ENCODE measurements around the gene OR5B21.

The OR5B21 gene

DNA sequence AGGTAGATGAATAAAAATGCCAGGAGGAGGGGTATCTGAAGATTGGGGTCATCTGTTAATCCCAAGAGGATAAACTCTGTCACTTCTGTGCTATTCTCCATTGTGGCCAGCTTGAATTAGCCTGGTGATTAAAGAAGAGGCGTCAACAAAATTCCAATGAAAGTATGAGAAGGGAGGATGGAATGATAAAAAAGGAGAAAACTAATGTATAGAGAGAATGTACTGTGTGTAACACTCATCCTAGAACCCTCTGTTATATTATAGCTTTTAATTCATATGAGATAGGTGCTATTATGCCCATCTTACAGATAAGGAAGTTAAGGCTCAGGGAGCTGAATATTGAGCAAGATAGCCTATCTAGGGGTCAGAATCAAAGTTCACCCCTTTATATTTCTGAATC, at the start of gene OR5B21:
Gene OR5B21, minus strand, starts transcription at position 101 of the 400 bp plus-strand sequence. Its CDS starts 0 bp downstream, at position 101.
- no peak for DNase-seq (ENCODE audit: low read depth)

DNA sequence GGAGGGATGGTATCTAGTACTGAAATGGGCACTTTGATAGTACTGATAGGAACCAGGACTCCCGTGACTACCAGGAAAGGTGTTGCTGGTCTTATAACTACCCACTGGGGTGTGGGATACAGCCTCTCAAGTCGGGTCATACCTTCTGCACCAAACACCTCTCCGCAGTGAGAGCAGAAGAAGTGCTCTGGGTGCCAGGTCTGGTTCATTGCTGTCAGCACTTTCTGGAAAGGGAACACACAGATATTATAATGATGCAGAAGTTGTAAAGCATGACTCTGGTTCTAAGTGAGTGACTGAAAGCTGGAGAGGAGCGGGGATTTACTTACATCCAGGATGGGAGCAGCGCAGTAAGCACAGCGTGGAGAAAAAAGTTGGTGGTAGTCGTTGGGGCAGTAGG, 41.7 kb upstream of the OR5B21 start:
- DNase-seq (ENCODE audit: low read depth), result no peak

DNA sequence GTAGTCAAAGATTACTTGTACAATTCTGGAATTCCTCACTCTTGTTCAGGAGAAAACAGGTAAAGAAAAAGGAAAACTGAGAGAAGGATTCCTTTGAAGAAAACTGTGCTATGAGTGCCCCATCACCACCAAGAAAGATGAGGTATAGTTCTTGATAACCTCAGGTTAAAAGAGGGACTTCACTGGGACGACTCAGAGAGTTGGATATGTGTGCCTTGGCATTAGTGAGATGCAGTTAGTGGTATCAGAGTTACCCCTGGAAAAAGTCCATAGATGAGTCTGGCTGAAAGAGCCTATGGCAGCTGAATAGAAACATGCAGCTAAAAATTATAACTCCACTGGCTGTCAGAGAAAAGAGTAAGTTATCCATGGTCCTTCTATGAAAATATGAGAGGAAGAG, 38.9 kb upstream of the OR5B21 start:
- DNase-seq (ENCODE audit: low read depth), result no peak

DNA sequence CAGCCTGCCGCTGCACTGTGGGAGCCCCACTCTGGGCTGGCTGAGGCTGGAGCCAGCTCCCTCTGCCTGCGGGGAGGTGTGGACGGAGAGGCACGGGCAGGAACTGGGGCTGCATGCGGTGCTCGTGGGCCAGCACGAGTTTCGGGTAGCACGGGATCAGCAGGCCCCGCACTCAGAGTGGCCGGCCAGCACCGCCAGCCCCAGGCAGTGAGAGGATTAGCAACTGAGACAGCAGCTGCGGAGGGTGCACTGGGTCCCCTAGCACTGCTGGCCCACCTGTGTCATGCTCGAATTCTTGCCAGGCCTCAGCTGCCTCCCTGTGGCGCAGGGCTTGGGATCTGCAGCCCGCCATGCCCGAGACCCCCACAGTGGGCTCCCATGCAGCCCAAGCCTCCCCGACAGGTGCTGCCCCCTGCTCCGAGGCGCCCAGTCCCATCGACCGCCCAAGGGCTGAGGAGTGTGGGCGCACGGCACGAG, 24.0 kb upstream of the OR5B21 start:
- DNase-seq (ENCODE audit: low read depth), result no peak

DNA sequence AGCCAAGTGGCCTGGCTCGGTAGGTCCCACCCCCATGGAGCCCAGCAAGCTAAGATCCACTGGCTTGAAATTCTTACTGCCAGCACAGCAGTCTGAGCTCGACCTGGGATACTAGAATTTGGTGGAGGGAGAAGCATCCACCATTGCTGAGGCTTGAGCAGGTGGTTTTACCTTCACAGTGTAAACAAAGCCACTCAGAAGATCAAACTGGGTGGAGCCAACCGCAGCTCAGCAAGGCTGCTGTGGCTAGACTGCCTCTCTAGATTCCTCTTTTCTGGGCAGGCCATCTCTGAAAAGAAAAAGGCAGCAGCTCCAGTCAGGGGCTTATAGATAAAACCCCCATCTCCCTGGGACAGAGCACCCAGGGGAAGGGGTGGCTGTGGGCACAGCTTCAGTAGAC, 22.3 kb upstream of the OR5B21 start:
- DNase-seq (ENCODE audit: low read depth), result no peak

DNA sequence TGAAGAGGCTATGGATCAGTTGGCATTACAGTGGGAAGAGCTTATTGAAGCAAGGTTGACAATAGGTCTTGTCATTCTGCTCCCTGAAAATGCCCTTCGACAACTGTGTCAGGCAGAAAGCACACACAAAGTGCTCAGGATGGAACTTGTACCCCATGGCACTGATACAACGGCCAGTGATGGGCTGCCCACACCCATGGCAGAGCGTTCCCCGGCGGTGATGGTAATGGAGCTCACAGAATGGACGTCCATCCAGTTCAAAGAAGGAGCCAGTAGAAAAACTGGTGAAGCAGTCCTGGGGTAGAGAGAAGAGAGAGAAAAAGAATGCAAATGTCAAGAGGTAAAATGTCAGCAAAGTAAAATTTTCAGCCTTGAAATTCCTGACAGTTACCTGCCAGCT, 19.5 kb upstream of the OR5B21 start:
- no peak for DNase-seq (ENCODE audit: low read depth)

DNA sequence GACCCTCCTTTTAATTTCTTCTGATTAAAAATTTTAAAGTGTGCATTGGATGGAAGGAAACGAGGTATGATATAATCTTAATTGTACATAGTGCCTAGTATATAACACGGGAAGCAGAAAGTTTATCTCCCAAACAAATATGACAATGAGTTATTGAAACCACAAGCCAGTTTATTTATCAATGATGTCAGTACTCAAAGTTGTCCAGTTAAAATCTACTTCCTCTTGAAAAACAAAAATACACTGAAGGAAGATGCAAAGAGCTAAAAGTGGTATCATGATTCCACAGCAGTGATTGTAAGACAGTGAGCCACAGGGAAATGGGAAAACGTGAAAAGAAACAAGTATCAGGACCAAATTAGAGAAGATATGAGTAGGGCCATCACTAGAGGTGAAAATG, 18.8 kb upstream of the OR5B21 start:
- no peak for DNase-seq (ENCODE audit: low read depth)

DNA sequence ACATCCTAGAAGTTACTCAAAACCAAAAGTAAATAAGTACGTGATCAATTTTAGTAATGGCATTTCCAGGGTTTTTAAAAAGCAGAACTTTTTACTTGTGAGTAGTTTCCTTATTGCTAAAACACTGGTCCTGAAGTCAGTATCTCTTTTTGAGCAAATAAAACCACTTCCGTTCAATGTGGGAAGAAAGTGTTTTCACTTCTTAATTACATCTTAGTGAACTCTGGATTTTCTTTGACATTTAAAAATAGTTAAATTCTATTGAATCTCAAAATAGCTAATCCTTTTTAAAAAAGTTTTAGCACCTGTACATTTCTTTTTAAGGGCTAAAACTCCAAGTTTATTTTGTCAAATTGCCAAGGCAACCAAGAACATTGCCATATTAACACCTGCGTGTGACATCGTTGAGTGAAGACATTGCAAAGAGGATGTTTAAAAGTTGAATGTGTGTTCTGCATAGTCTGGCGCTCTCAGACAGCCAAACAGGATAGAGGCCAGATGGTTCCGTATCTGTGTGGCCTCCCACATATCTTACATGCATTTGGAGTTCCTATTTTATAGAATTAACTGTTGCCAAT, 17.2 kb upstream of the OR5B21 start:
- DNase-seq (ENCODE audit: low read depth), result no peak

DNA sequence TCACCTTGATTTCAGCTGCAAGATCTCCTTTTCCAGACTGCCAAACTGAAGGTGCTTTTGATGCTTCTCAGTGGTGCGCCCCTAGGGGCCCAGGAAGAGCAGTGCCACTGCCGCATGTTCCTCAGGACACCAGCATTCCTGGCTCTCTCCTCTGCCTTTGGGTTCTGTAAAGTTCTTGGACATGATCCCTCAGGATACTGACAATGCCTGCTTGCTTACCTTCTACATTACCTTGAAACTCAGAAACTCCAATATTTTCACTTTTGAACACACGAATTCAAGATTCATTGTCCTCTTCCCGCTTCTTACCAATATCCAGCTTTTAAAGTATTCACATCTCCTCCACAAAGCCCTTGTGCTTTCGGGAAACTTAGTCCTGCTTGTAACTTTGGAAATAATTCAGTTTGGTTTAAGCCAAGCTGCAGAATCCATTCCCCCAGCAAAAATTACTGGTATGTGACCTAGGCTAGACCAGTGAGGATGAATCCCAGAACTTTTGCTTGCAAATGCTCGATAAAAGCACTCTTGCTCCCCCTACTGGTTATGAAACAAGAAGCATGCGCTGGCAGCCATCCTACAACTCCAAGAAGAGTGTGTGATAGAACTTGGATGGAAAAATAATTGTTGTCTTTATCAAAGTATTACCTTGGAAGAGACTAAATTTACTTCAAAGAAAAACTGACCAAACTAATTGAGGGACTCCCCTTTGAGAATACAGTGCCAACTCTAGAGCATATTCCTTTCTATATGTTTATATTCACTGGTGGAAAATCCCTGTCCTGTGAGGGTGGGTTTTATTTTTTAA, 16.5 kb upstream of the OR5B21 start:
- peak; percentile 69 for DNase-seq (ENCODE audit: low read depth)

DNA sequence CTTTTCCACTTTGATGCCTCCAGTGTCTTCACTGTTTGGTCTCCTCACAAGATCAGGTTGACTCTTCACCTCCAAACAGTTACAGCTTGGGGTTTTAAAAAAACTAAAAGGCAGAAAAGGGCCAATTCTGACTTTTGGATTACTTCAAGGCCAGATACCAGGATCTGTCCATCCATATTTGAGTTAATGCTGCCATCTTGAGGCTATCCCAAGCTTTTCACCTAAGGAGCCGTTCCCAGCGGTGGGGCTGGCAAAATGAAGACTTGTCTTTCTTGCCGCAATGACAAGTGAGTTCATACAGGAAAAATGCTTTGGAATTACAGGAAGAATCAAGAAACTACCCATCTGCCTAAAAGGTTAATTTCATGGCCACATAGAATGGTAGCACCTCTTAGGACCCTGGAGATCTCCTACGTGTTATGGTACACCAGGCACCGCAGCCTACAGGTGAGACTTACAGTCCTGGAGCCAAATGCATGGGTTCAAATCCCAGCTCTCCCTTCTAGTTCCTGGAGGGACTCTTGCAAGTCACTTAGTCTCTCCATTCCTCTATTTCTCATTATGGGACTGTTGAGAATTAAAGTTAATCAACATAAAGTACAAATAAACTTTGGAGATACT, 6.0 kb upstream of the OR5B21 start:
- DNase-seq (ENCODE audit: low read depth), result peak; percentile 49

DNA sequence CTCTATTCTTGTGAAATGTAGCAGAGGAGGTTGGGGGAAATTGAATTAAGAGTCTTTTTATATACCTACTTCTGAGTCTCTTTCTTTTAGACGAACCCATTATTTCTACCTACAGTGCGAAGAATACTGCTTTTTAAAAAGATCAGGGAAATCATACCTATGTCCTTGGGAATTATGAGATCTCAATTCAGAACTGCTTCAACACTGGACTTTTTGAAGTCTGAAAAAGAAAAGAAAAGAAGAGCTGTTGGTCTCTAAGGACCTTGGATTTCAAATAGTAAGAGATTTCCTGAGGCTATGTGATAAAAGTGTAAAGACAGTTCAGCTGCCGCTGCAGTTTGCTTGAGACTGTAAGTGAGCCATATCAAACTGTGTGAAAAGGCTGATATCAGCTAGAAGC, 3.7 kb upstream of the OR5B21 start:
- DNase-seq (ENCODE audit: low read depth), result no peak

DNA sequence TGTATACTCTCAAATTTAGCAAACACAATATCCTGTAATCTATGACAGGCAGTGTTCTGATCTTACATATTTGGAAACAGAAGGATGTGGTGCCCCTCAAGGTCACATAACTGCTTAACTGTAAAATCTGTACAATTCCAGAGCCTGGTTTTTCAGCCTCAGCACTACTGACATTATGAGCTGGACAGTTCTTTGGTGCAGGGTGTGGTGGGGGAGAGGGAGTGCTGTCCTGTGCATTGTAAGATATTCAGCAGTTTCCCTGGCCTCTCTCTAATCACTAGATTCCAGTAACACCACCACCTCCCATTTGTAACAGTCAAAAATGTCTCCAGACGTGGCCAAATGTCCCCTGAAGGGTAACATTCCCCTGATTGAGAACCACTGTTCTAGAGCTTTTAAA, 1.8 kb upstream of the OR5B21 start:
- no peak for DNase-seq (ENCODE audit: low read depth)

DNA sequence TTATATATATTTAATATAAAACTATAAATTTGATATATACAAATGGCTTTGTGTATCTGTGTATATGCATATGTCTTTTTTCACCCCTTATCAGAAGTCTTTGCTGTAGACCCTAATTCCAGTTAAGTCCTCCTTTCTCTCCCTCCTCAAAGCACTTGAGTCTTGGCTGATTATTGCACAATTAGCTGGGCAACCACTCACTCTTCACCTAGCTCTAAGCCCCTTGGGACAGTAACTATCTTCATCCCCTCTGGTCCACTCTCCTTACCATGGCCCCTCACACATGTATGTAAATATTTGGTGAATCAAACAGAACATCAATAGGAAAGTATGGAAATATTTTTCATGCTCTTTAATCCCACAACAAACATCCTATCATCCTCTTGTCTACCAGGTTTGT, 909 bp upstream of the OR5B21 start:
- DNase-seq (ENCODE audit: low read depth), result no peak

DNA sequence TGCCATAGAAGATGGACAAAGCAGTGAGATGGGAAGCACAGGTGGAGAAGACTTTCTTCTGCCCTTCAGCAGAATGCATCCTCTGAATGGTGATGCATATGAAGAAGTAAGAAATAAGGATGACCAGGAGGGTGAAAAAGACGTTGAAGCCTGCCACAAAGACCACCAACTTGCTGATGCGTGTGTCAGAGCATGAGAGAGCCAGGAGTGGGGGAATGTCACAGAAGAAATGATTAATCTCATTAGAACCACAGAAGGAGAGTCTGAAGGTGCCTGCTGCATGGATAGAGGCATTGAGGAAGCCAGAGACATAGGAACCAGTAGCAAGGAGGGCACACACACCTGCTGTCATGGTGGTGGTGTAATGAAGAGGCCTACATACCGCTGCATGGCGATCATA, 550 bp downstream of the OR5B21 start:
- DNase-seq (ENCODE audit: low read depth), result no peak

DNA sequence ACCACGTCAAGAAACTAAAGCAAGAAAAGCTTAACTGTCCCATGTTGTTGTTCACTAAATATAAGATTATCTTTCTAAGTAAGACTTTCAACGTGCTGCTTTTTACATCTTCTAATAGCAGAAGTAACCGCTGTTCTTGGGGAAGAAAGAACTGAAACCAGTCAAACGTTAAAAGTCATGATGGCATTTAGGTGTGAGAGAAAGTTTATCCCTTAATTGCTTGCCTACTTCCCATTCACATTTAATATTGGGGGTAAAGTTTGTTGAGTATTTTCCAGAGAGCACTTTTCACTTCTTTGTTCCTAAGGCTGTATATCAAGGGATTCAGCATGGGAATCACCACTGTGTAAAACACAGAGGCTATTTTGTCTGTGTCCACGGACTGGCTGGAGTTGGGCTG, 970 bp downstream of the OR5B21 start:
- DNase-seq (ENCODE audit: low read depth), result no peak

DNA sequence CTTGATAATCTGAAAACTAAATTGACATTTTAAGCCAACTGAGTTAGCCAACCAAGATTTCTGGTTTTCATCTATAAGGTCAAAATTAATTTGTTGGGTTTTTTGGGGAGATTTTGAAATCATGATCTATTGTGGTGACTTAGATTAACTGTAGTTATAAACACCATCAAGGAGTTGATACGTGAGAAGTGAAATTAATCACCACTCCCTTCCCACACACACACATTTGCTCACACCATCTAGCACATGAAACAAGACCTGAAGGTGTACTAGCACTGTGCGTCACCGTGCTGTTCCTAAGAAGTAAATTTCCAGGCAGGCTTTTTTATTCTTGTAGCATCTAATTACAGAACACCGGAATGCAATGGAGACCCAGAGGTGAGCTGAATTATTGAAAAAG, 2.1 kb downstream of the OR5B21 start:
- DNase-seq (ENCODE audit: low read depth), result no peak

DNA sequence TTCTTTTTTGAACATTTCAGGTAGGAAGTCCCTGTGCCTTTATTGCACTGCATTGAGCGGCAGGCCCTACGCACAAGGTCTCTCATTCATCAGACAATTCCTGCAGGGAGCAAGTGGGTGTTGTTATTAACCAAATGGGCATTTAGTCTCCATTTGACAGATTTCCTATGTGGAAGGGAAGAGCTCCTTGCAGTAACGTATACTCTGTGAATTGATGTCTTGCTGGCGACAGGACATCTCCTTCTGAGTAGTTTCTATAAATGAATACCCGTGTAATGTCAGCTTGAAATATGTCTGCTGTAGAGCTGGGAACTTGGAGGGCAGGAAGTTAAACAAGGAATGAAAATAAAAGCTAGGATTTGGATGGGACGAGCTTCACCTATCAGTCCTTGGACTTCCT, 3.7 kb downstream of the OR5B21 start:
- no peak for DNase-seq (ENCODE audit: low read depth)

DNA sequence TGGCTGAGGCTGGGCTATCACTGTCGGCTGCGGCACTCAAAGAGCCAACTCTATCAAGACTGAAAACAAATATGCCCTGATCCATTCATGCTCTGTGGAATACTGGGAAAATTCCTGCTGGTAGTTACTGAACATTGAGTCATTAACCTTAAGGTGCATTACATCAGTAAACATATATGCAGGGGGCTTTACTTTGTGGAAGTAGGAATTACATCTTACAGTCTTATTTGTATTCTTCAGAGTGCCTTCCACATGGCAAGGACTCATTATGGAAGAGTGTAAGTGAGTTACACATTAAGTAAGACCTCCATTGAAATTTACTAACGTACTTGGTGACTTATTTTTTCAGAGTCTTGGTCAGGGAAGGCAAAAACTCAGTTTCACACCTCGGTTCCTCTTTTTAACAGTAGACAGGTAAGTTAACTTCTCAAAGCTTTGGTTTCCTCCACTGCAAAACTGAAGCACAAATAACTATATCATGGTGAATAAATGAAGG, 4.5 kb downstream of the OR5B21 start:
- DNase-seq (ENCODE audit: low read depth), result no peak

DNA sequence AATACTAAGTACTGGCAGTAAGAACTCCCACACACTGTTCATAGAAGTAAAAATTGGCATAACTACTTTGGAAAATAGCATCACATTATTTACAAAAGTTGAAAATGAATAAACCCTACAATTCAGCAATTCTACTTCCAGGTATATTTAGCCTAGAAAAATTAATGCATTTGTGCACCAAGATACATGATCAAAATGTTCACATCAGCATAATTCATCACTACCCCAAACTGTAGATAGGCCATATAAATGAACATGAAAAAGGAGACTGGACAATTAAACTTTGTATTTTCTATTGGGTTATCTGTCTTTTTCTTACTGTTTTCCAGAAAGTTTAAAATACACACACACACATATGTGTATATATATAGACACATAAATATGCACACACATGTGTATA, 5.9 kb downstream of the OR5B21 start:
- DNase-seq (ENCODE audit: low read depth), result no peak

DNA sequence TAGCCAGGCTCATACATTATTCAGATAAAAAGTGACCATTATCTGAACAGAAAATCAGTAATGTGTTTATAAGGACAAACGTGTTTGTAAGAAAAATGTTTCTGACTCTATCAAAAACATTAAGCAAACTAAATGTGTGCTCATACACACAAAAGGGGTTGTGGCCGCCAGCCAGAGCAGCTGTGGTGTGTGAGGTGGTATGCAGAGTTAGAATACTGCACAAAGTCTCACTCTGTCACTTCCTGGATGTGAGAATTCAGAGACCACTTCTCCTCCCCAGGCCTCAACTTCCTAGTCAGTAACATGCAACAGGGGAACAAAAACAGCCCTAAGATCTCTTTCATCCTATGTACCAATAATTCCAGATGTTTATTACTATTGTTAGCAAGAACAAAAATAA, 9.4 kb downstream of the OR5B21 start:
- DNase-seq (ENCODE audit: low read depth), result no peak

DNA sequence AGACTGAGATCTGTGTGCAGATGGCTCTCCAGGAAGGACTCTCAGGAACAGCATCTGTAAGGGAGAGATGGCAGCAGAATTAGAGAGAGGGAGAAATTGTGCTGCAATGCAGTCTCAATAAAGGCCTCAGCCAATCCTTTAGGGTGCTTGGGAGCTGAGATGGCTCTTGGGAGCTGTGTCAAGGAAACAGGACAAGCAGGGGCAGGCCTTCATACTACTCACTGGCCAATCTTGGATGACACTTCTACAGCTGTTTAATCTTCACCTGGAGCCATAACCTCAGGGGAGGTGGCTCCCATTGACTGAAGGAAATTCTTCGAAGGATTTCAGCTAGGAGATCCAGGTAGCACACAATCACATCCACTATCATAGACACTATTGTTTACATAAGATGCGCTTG, 10.0 kb downstream of the OR5B21 start:
- no peak for DNase-seq (ENCODE audit: low read depth)

DNA sequence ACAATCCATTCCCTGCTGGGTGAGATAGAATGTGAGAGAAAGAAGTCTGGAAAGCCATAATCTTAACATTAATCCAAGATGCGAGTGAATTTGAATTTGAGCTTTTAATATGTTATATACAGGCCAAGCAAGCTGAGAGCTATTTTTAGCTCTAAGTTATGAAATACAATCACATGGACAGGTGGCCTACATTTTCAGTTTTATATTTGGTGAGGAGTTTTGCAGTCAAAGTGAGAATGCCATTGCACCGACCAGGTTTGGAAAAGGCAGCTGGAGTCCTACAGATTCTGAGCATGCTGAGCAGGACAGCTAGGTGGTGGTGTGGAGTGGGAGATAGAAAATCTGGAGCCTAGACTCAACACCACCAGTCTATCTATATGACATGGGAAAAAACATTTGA, 12.0 kb downstream of the OR5B21 start:
- no peak for DNase-seq (ENCODE audit: low read depth)

DNA sequence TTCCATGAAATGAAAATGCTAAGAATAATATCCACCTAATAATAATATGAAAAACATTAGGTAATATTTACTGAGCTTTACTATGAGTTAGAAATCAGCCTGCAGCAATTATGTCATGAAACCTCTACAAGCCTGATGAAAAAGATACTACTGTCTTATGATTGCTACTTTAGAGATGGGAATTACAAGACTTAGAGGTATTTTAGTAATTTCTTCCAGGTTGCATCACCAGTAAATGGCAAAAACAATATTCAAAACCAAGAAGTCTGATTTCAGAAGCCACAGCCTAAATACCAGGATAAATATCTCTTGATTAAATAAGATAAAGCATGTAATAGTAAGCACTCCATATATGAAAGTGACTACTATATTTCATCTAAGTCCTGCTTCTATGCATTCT, 13.8 kb downstream of the OR5B21 start:
- DNase-seq (ENCODE audit: low read depth), result no peak

Measured in fibroblast of the conjunctiva (primary cell).